Testis (tissue), 2 donors: ENCODE measurements around the gene HRH3.

Source experiments
- POLR2A ChIP-seq: fragments of 450-650 bp; IDR thresholded peaks from one replicate; pipeline ENCODE4 v1.6.1; 2017; ENCODE audit warnings: antibody characterized with exemption, mild to moderate bottlenecking, moderate library complexity
- TF ChIP-seq, protein P1 (sequence below), 3 experiments: fragments of 450-650 bp in 2 of 3; fragments of 200-600 bp in 1 of 3; sonication (generic) in 1 of 3; IDR thresholded peaks; one replicate each; pipeline ENCODE4 v1.5.1; 2016 to 2019; ENCODE audit warnings: antibody characterized with exemption in 3 of 3, mild to moderate bottlenecking in 2 of 3, moderate library complexity in 1 of 3

DNA sequence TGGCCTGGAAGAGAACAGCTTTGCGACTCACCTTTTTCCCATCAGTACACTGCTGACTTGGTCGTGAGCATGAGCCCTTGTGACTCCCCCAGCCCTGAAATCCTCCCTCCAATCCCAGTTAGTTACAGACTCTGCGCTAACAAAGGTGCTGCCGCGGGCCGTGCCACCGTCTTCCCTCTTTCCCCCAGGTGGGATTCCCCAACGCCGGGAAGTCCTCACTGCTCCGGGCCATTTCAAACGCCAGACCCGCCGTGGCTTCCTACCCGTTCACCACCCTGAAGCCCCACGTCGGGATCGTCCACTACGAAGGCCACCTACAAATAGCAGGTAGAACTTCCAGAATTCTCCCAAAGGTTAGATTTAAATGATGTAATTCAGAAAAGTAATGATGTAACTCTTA, 21.1 kb downstream of the HRH3 start:
- TF ChIP-seq POLR2A: no peak
- TF ChIP-seq, protein P1, sequence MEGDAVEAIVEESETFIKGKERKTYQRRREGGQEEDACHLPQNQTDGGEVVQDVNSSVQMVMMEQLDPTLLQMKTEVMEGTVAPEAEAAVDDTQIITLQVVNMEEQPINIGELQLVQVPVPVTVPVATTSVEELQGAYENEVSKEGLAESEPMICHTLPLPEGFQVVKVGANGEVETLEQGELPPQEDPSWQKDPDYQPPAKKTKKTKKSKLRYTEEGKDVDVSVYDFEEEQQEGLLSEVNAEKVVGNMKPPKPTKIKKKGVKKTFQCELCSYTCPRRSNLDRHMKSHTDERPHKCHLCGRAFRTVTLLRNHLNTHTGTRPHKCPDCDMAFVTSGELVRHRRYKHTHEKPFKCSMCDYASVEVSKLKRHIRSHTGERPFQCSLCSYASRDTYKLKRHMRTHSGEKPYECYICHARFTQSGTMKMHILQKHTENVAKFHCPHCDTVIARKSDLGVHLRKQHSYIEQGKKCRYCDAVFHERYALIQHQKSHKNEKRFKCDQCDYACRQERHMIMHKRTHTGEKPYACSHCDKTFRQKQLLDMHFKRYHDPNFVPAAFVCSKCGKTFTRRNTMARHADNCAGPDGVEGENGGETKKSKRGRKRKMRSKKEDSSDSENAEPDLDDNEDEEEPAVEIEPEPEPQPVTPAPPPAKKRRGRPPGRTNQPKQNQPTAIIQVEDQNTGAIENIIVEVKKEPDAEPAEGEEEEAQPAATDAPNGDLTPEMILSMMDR (IDR thresholded peaks at IDR 0.05): no peak
